ENCODE results near the gene KAZN.

KAZN gene

GRCh38 chr1:14909920-14910460 lies 311.5 kb downstream of the KAZN start:
- Histone ChIP-seq H3K4me1 (ENCODE audit: control insufficient read depth, low read length) (peaks cover 12% of the 10 kb centered on the region), H4K20me1 (ENCODE audit: control insufficient read depth, insufficient read depth, low read depth, low read length) (no peaks in the 10 kb centered on the region), H3K79me2 (ENCODE audit: control insufficient read depth, low read length) (no peaks in the 10 kb centered on the region), H3K36me3 (ENCODE audit: control insufficient read depth, low read length) (no peaks in the 10 kb centered on the region), H3F3A (ENCODE audit: control insufficient read depth, insufficient read depth) (no peaks in the 10 kb centered on the region), H3K9me2 (replicated peaks; ENCODE audit: control insufficient read depth, low read length) (no peaks in the 10 kb centered on the region), H3K9me3 (ENCODE audit: control insufficient read depth, insufficient read depth, low read length) (no peaks in the 10 kb centered on the region), H3K4me3 (ENCODE audit: low read length) (no peak overlapping the region), H3K27ac (ENCODE audit: low read depth, low read length) (no peak overlapping the region), H3K4me2 (ENCODE audit: low read length) (no peak overlapping the region), H3K27me3 (ENCODE audit: control insufficient read depth, low read length) (no peaks in the 10 kb centered on the region)
- TF ChIP-seq EZH2phosphoT487 (IDR thresholded peaks at IDR 0.05; ENCODE audit: borderline replicate concordance, low read length) (no peak), CTCF (IDR thresholded peaks at IDR 0.05; ENCODE audit: low read depth, low read length, poor library complexity, severe bottlenecking) (no peak)

DNA sequence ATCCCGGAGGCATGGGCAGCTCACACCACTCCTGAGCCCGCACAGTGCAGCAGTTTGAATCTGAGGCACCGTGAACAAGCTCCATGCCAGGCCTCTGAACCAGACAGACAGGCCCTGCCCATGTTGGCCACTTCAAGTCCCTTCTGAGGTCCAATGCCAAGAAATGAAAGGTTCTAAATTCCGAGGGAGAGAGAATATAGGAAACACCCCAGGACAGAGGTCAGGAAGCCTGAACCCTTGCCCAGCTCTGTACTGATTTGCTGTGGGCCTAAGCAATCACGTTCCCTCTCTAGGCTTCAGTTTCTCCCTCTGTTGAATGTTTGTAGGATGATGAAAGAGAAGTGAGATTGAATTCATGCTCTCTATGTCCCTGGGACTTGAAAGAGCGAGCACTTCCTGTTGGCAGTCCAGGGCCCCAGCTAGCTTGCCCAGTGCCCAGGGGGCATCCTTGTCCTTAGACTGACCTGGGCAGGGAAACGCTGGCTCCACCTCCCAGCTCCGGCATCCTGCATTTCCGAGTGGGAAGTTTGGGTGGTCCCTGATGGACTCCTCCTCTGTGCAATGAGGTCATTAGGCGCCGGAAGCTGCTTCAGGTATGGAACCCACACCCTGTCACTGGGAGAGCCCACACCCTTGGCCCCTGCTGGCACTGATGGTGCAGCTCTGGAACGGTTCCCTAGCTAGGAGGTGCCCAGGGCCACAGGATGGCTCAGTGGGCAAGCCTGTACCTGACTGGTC lies 312.7 kb downstream of the KAZN start:
- Histone ChIP-seq H3K9me3 (ENCODE audit: control insufficient read depth, insufficient read depth, low read length) (no peaks in the 10 kb centered on the region), H3K79me2 (ENCODE audit: control insufficient read depth, low read length) (no peaks in the 10 kb centered on the region), H3K4me1 (ENCODE audit: control insufficient read depth, low read length) (peaks cover 12% of the 10 kb centered on the region), H3K36me3 (ENCODE audit: control insufficient read depth, low read length) (no peaks in the 10 kb centered on the region), H3K27ac (ENCODE audit: low read depth, low read length) (no peak overlapping the region), H3K27me3 (ENCODE audit: control insufficient read depth, low read length) (no peaks in the 10 kb centered on the region), H3F3A (ENCODE audit: control insufficient read depth, insufficient read depth) (no peaks in the 10 kb centered on the region), H3K4me2 (ENCODE audit: low read length) (no peak overlapping the region), H3K4me3 (ENCODE audit: low read length) (no peak overlapping the region), H4K20me1 (ENCODE audit: control insufficient read depth, insufficient read depth, low read depth, low read length) (no peaks in the 10 kb centered on the region), H3K9me2 (replicated peaks; ENCODE audit: control insufficient read depth, low read length) (no peaks in the 10 kb centered on the region)
- TF ChIP-seq EZH2phosphoT487 (IDR thresholded peaks at IDR 0.05; ENCODE audit: borderline replicate concordance, low read length) (no peak), CTCF (IDR thresholded peaks at IDR 0.05; ENCODE audit: low read depth, low read length, poor library complexity, severe bottlenecking) (no peak)

DNA sequence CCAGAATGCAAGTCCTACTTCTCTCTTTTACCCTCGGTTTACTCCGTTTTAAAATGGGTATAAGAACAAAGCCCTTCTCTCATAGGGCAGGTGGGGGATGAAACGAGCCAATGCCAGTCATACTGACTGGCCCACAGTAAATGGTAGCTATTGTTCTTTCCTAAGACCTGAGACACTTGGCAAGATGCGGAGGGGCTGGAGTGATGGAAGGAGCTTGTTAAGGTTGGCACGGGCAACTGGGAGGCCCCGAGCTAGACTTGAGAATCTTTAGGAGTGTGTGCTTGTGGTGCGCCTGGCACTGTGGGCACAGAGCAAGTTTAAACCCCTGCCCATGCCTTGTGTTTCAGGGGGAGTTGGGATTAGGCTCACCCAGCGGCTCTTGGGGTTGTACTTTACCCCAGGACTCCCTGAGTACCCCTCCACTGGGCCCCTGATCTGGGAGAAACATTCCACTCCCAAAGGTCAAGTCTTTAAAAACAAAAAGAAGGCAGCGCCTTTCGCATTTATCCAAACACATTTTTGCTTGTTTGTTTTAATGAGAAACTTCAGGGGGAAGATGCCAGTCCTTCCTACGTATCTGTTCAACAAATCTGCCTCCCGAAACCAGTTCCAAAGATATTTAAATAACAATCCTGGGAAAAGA lies 314.5 kb downstream of the KAZN start:
- Histone ChIP-seq H3K36me3 (ENCODE audit: control insufficient read depth, low read length) (no peaks in the 10 kb centered on the region), H3K4me1 (ENCODE audit: control insufficient read depth, low read length) (peaks cover 12% of the 10 kb centered on the region), H4K20me1 (ENCODE audit: control insufficient read depth, insufficient read depth, low read depth, low read length) (no peaks in the 10 kb centered on the region), H3K27me3 (ENCODE audit: control insufficient read depth, low read length) (no peaks in the 10 kb centered on the region), H3K9me2 (replicated peaks; ENCODE audit: control insufficient read depth, low read length) (no peaks in the 10 kb centered on the region), H3K4me3 (ENCODE audit: low read length) (no peak overlapping the region), H3K79me2 (ENCODE audit: control insufficient read depth, low read length) (no peaks in the 10 kb centered on the region), H3K27ac (ENCODE audit: low read depth, low read length) (no peak overlapping the region), H3F3A (ENCODE audit: control insufficient read depth, insufficient read depth) (no peaks in the 10 kb centered on the region), H3K4me2 (ENCODE audit: low read length) (no peak overlapping the region), H3K9me3 (ENCODE audit: control insufficient read depth, insufficient read depth, low read length) (no peaks in the 10 kb centered on the region)
- TF ChIP-seq CTCF (IDR thresholded peaks at IDR 0.05; ENCODE audit: low read depth, low read length, poor library complexity, severe bottlenecking) (no peak), EZH2phosphoT487 (IDR thresholded peaks at IDR 0.05; ENCODE audit: borderline replicate concordance, low read length) (no peak)
